HG03097 (cell line): ENCODE data around the gene CA11.
"Not testable (repeated sequence)": the region's sequence is repeated elsewhere in the genome, so short reads cannot be mapped to it uniquely, and the experiment has no call there.

Experiments
- ATAC-seq: cut with Tn5 transposase; IDR thresholded peaks from one replicate; pipeline ENCODE4 v1.9.1; 2021; ENCODE audit not compliant: unreplicated experiment, low FRiP score

The CA11 gene

GRCh38 chr19:48644839-48645619 is 958 bp downstream of the CA11 start:
- peak; percentile 5 for ATAC-seq

GRCh38 chr19:48644355-48644754 is 1.6 kb downstream of the CA11 start:
- ATAC-seq = no peak

GRCh38 chr19:48642862-48643261 is 3.1 kb downstream of the CA11 start:
- ATAC-seq = no peak

- ATAC-seq = no peak
Observed at GRCh38 chr19:48641850-48642249, 4.1 kb downstream of the CA11 start.

- no peak for ATAC-seq
Observed at GRCh38 chr19:48639483-48640375, 6.3 kb downstream of the CA11 start.

GRCh38 chr19:48638831-48639381 is 7.1 kb downstream of the CA11 start:
- no peak for ATAC-seq

- peak; percentile 18 for ATAC-seq
Observed at GRCh38 chr19:48637948-48638830, 7.8 kb downstream of the CA11 start.

- peak; percentile 60 for ATAC-seq
Observed at GRCh38 chr19:48637449-48637947, 8.5 kb downstream of the CA11 start.

GRCh38 chr19:48636859-48637448 is 9.0 kb downstream of the CA11 start, which contains the start of gene DBP:
TSS of gene DBP (minus strand) at chr19:48637379. CDS start at chr19:48636994, 385 bp downstream.
- ATAC-seq = no peak

- no peak for ATAC-seq
Observed at GRCh38 chr19:48635966-48636858, 9.8 kb downstream of the CA11 start.

GRCh38 chr19:48635263-48635965 is 10.6 kb downstream of the CA11 start:
- no peak for ATAC-seq

- ATAC-seq = peak; percentile 34
Observed at GRCh38 chr19:48634424-48635262, 11.3 kb downstream of the CA11 start.

GRCh38 chr19:48634036-48634342 is 12.0 kb downstream of the CA11 start:
- ATAC-seq = no peak

GRCh38 chr19:48633148-48634035 is 12.6 kb downstream of the CA11 start:
- ATAC-seq = no peak

GRCh38 chr19:48632692-48633147 is 13.3 kb downstream of the CA11 start:
- no peak for ATAC-seq

- not testable (repeated sequence) for ATAC-seq
Observed at GRCh38 chr19:48632286-48632685, 13.7 kb downstream of the CA11 start.
